Immature natural killer cell (primary cell): Measurements from ENCODE around the gene NKD2. TPM values are rescaled to one million over a fixed set of nuclear protein-coding genes. Genes with fewer than 3 reads are reported as not detected.

Experiments
- DNase-seq, 3 donors: peaks; one replicate each; pipeline ENCODE4 v3.0.0; 2022; ENCODE audit warnings: mixed read lengths in 1 of 3
- H3K27ac Mint-ChIP-seq, 6 donors: one replicate each; pipeline ENCODE4 v1.8.0; 2020; ENCODE audit warnings: mixed read lengths in 6 of 6, mild to moderate bottlenecking in 5 of 6, inconsistent platforms in 4 of 6, moderate library complexity in 3 of 6
- H3K27me3 Mint-ChIP-seq, 3 donors: one replicate each; pipeline ENCODE4 v1.8.0; 2020 to 2021; ENCODE audit warnings: low read depth in 3 of 3, mild to moderate bottlenecking in 3 of 3, mixed read lengths in 3 of 3, moderate library complexity in 3 of 3, inconsistent platforms in 1 of 3
- H3K36me3 Mint-ChIP-seq, 3 donors: one replicate each; pipeline ENCODE4 v1.8.0; 2020; ENCODE audit warnings: mixed read lengths in 3 of 3, inconsistent platforms in 2 of 3, mild to moderate bottlenecking in 2 of 3
- H3K4me1 Mint-ChIP-seq, 2 donors: one replicate each; pipeline ENCODE4 v1.8.0; 2020; ENCODE audit warnings: inconsistent platforms in 2 of 2, mild to moderate bottlenecking in 2 of 2, mixed read lengths in 2 of 2, moderate library complexity in 1 of 2
- H3K4me3 Mint-ChIP-seq, 5 donors: one replicate each; pipeline ENCODE4 v1.8.0; 2020; ENCODE audit warnings: mild to moderate bottlenecking in 5 of 5, mixed read lengths in 5 of 5, inconsistent platforms in 3 of 5, moderate library complexity in 3 of 5
- H3K9me3 Mint-ChIP-seq, 6 donors: one replicate each; pipeline ENCODE4 v1.8.0; 2020; ENCODE audit warnings: mild to moderate bottlenecking in 6 of 6, mixed read lengths in 6 of 6, inconsistent platforms in 4 of 6, moderate library complexity in 3 of 6
- polyA plus RNA-seq, 3 donors: library from polyadenylated mRNA; unstranded; fragments of 300-500 nt; fragmentation: Illumina TruSeq; gene quantifications; one replicate each; pipeline ENCODE4 v1.2.3, GENCODE V29; 2021

Gene NKD2
- polyA plus RNA-seq, 3 donors from 2014 or later = not detected

DNA sequence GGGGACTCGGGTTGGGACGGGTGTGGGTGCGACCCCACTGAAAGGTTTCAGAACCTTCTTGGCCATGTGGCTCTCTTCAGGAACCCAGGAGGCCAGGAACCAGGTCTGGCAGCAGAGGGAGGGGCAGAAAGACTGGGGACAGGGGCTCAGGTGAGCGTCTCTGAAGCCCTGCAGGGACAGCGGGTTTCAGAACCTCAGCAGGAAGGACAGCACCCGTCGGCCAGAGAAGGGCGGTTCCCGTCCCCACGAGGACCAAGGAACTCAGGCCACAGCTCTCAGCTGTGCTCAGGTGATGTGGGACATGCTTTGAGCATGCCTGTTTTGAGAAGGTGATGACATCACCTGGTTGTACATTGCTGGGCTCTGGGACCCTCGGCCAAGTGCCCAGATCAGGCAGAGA is 77.5 kb downstream of the NKD2 start:
- no peak overlapping the region for H3K27ac Mint-ChIP-seq
- H3K9me3 Mint-ChIP-seq = no peaks in the 10 kb centered on the region
- H3K36me3 Mint-ChIP-seq = peaks cover 0 to 3% (median 2%) of the 10 kb centered on the region in 3 donors
- H3K4me1 Mint-ChIP-seq = no peaks in the 10 kb centered on the region
- DNase-seq = no peak
- no peak overlapping the region for H3K4me3 Mint-ChIP-seq
- H3K27me3 Mint-ChIP-seq = no peaks in the 10 kb centered on the region

DNA sequence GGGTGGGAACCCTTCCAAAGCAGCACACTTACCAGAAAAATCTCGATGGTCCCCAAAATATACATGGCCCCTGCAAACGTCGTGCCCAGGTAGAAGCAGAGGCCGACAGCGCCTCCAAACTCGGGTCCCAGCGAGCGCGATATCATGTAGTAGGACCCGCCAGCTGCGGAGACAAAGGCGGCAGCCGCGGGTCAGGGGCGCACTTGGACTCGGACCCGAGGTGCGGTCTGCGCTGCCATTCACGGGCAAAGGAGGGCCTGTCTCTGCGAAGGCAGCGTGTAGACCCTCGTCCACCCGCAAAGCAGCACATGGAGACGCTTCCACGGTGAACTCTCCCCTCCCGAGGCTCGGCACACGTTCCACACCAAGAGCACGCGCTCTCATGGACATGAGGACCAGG is 78.3 kb downstream of the NKD2 start:
- no peaks in the 10 kb centered on the region for H3K36me3 Mint-ChIP-seq
- H3K9me3 Mint-ChIP-seq = no peaks in the 10 kb centered on the region
- DNase-seq = no peak
- H3K27me3 Mint-ChIP-seq = no peaks in the 10 kb centered on the region
- H3K4me1 Mint-ChIP-seq = no peaks in the 10 kb centered on the region
- no peak overlapping the region for H3K4me3 Mint-ChIP-seq
- H3K27ac Mint-ChIP-seq = no peak overlapping the region

DNA sequence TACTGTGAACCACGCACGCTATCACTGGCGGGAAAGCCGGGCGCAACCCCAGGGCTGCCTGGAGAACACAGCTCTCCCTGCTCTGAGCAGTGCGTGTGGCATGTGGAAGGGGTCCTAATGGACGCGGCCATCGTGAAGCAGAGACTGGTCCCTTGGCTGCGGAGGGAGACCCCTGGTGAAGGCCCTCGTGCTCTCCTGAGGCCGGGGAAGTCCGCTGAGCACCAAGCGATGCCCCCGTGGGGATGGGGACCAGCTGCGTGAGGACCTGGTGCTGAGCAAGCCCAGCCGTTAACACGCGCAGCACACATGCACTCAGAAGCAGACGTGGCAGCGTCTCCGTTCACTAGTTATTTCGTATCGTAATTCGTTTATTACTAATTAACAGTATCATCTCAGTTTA is 78.8 kb downstream of the NKD2 start:
- H3K27me3 Mint-ChIP-seq = no peaks in the 10 kb centered on the region
- no peaks in the 10 kb centered on the region for H3K9me3 Mint-ChIP-seq
- DNase-seq = no peak
- no peak overlapping the region for H3K4me3 Mint-ChIP-seq
- no peaks in the 10 kb centered on the region for H3K36me3 Mint-ChIP-seq
- H3K4me1 Mint-ChIP-seq = peaks cover 0 to 2% of the 10 kb centered on the region in 2 donors
- no peak overlapping the region for H3K27ac Mint-ChIP-seq

DNA sequence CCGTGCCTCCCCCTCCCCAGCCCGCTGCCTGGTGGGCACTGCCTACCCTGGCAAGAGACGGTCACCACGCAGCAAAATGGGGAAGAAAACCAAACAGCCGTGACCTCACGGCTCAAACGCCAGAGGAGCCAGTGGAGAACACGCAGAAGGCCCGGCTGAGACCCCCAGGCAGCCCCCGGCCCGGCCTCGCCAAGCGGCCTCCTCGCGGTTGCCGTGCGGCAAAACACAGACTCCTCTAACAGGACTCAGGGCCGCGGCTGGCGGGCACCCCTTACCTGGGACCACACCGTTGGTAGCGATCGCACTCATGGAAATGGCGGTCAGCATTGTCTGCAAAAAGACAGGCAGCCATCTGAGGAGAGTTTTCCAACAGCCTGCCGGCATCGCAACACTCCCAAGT is 79.4 kb downstream of the NKD2 start:
- DNase-seq = no peak
- no peaks in the 10 kb centered on the region for H3K9me3 Mint-ChIP-seq
- no peak overlapping the region for H3K4me3 Mint-ChIP-seq
- no peaks in the 10 kb centered on the region for H3K27me3 Mint-ChIP-seq
- no peak overlapping the region for H3K27ac Mint-ChIP-seq
- peaks cover 0 to 8% of the 10 kb centered on the region in 2 donors for H3K4me1 Mint-ChIP-seq
- H3K36me3 Mint-ChIP-seq = no peaks in the 10 kb centered on the region

Other genes with a start within 250 kb of the NKD2 start
- not detected for gene ZDHHC11B, start 224.1 kb upstream of the NKD2 start, polyA plus RNA-seq
- gene ZDHHC11, start 157.8 kb upstream of the NKD2 start, polyA plus RNA-seq = not detected
- 10 to 100 TPM in 2 of 3 donors, 1 to 10 TPM in 1; 7.5 to 16.6 (median 16.4) TPM for gene BRD9, start 116.0 kb upstream of the NKD2 start, polyA plus RNA-seq
- gene TRIP13, start 115.9 kb upstream of the NKD2 start, polyA plus RNA-seq = 1 to 10 TPM in 1 of 3 donors, under 1 TPM in 2; 0.41 to 2.1 (median 0.72) TPM
- 10 to 100 TPM in 1 of 3 donors, 1 to 10 TPM in 2; 9.5 to 18.2 (median 9.7) TPM for gene SLC12A7, start 103.3 kb downstream of the NKD2 start, polyA plus RNA-seq
- gene SLC6A19, start 192.8 kb downstream of the NKD2 start, polyA plus RNA-seq = not detected
- gene SLC6A18, start 216.6 kb downstream of the NKD2 start, polyA plus RNA-seq = not detected